ENCODE data around the gene MAP3K8. TPM values are rescaled to one million over a fixed set of nuclear protein-coding genes. Genes with fewer than 3 reads are reported as not detected.

Gene MAP3K8
- total and polyA plus RNA-seq, 2 of the 8 experiments (the other 6 are each of a cell fraction or from before 2014, with no cell fraction given), result 5.6 to 6.0 TPM

DNA sequence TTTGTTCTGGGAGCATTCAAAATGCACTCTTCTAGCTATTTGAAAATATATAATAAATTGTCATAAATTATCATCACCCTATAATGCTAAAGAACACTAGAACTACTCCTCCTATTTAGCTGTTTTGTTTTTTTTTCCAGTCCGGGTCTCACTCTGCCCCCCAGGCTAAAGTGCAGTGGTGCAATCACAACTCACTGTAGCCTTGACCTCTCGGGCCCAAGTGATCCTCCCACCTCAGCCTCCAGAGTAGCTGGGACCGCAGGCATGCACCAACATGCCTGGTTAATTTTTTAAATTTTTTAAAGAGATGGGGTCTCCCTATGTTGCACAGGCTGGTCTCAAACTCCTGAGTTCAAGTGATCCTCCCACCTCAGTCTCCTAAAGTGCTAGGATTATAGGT, 43.8 kb upstream of the MAP3K8 start:
- no peak overlapping the region for H3K4ac ChIP-seq (replicated peaks; ENCODE audit: insufficient read length, low read depth, low read length)
- no peak overlapping the region for H4K5ac ChIP-seq (ENCODE audit: insufficient read length, low read depth, low read length)
- H4K20me1 ChIP-seq (replicated peaks in 1 of 2; ENCODE audit: control insufficient read depth in 1 of 2, insufficient read depth in 2 of 2, low read length in 2 of 2), result no peaks in the 10 kb centered on the region
- H4K8ac ChIP-seq (ENCODE audit: extremely low read depth, insufficient read depth, low read length), result no peak overlapping the region
- H3K56ac ChIP-seq (replicated peaks; ENCODE audit: insufficient read length, low read depth, low read length), result no peak overlapping the region
- H2BK120ac ChIP-seq (replicated peaks; ENCODE audit: low read depth, low read length), result no peak overlapping the region
- H2BK5ac ChIP-seq (ENCODE audit: low read depth, low read length), result no peak overlapping the region
- no peaks in the 10 kb centered on the region for H3K36me3 ChIP-seq (ENCODE audit: control insufficient read depth in 2 of 4, insufficient read depth in 4 of 4, low read length in 3 of 4)
- no peak overlapping the region for H3K27ac ChIP-seq (ENCODE audit: low read depth, low read length)
- no peaks in the 10 kb centered on the region for H3K27me3 ChIP-seq (replicated peaks in 1 of 4; ENCODE audit: control insufficient read depth in 3 of 4, extremely low read depth in 1 of 4, insufficient read depth in 3 of 4, low read length in 3 of 4)
- no peaks in the 10 kb centered on the region for H3K9me3 ChIP-seq (ENCODE audit: insufficient read depth in 2 of 2, low read depth in 1 of 2, low read length in 1 of 2)
- H2BK12ac ChIP-seq (ENCODE audit: low read depth, low read length), result no peak overlapping the region
- H3K23ac ChIP-seq (ENCODE audit: insufficient read length), result no peak overlapping the region
- H3K79me1 ChIP-seq (ENCODE audit: low read depth, low read length), result no peaks in the 10 kb centered on the region
- 94% methylated on average over 3 of the region's 3 CpGs; no CpG with 5 or more reads in 1 of the 2 experiments for WGBS, 2 experiments (ENCODE audit: extremely low coverage in 1 of 2, insufficient coverage in 1 of 2, insufficient read length in 1 of 2, insufficient replicate concordance in 2 of 2, low coverage in 1 of 2, low lambda C conversion rate in 2 of 2, missing lambda C conversion rate in 1 of 2)
- H3K9ac ChIP-seq (replicated peaks in 1 of 4; ENCODE audit: extremely low read depth in 1 of 4, low read depth in 3 of 4, low read length in 3 of 4), result no peak overlapping the region
- no peak overlapping the region for H4K91ac ChIP-seq (replicated peaks; ENCODE audit: insufficient read length, low read length)
- H3K4me1 ChIP-seq (replicated peaks in 1 of 4; ENCODE audit: control insufficient read depth in 3 of 4, insufficient read depth in 4 of 4, low read length in 3 of 4), result peaks cover 0 to 2% (median 0%) of the 10 kb centered on the region in 4 experiments; a peak in 2 of 7 replicates
- H3K14ac ChIP-seq (ENCODE audit: insufficient read length), result no peak overlapping the region
- H3K23me2 ChIP-seq (ENCODE audit: low read depth, low read length), result no peaks in the 10 kb centered on the region; the same call in 1 of the 2 replicates
- ChIA-PET CTCF (ENCODE audit: partially characterized antibody) (interaction anchor here (0.7 to 11.3 kb wide), 5 partner anchors 30 to 866 kb away, joined by 3 to 129 read pairs (median 14); no protein-coding TSS in a partner anchor), POLR2A (ENCODE audit: partially characterized antibody) (no interaction called here)
- no peak overlapping the region for H3K4me3 ChIP-seq (ENCODE audit: extremely low read depth in 1 of 4, insufficient read depth in 2 of 4, low read depth in 3 of 4, low read length in 4 of 4)
- no peak for DNase-seq (ENCODE audit: low read depth in 1 of 2, low spot score in 2 of 2)
- H3K18ac ChIP-seq (ENCODE audit: extremely low read depth, low read length), result no peak overlapping the region
- H3K4me2 ChIP-seq (ENCODE audit: insufficient read depth in 1 of 2, low read depth in 2 of 2, low read length in 2 of 2), result no peak overlapping the region
- FAIRE-seq, result no peak
- H2BK20ac ChIP-seq (ENCODE audit: low read length), result no peak overlapping the region
- no peak overlapping the region for H2AK5ac ChIP-seq (ENCODE audit: low read depth, low read length)
- H3K79me2 ChIP-seq (ENCODE audit: control insufficient read depth in 1 of 2, insufficient read depth in 2 of 2, low read length in 2 of 2), result no peaks in the 10 kb centered on the region
- H2AFZ ChIP-seq (ENCODE audit: low read length), result no peak overlapping the region
- H2BK15ac ChIP-seq (ENCODE audit: low read length), result no peak overlapping the region
- TF ChIP-seq CBX8 (IDR thresholded peaks at IDR 0.05; ENCODE audit: borderline replicate concordance, low read depth, low read length) (no peak), TBP (IDR thresholded peaks at IDR 0.05; ENCODE audit: low read depth, low read length) (no peak), SP4 (IDR thresholded peaks at IDR 0.05; ENCODE audit: low read length) (no peak), CEBPB (IDR thresholded peaks at IDR 0.05; ENCODE audit: low read depth, low read length) (no peak), ASH2L (IDR thresholded peaks at IDR 0.05; ENCODE audit: low read length) (no peak), RFX5 (IDR thresholded peaks at IDR 0.05; ENCODE audit: borderline replicate concordance, low read depth, low read length) (no peak), TCF12 (IDR thresholded peaks at IDR 0.05; ENCODE audit: low read depth, low read length) (no peak), PHF8 (conservative IDR thresholded peaks at IDR 0.05; ENCODE audit: low read depth, low read length) (no peak), TEAD4 (IDR thresholded peaks at IDR 0.05; ENCODE audit: low read depth, low read length) (no peak)
- TF ChIP-seq, protein P1, sequence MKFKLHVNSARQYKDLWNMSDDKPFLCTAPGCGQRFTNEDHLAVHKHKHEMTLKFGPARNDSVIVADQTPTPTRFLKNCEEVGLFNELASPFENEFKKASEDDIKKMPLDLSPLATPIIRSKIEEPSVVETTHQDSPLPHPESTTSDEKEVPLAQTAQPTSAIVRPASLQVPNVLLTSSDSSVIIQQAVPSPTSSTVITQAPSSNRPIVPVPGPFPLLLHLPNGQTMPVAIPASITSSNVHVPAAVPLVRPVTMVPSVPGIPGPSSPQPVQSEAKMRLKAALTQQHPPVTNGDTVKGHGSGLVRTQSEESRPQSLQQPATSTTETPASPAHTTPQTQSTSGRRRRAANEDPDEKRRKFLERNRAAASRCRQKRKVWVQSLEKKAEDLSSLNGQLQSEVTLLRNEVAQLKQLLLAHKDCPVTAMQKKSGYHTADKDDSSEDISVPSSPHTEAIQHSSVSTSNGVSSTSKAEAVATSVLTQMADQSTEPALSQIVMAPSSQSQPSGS (IDR thresholded peaks at IDR 0.05; ENCODE audit: low read length), result no peak
- TF ChIP-seq, protein P2, sequence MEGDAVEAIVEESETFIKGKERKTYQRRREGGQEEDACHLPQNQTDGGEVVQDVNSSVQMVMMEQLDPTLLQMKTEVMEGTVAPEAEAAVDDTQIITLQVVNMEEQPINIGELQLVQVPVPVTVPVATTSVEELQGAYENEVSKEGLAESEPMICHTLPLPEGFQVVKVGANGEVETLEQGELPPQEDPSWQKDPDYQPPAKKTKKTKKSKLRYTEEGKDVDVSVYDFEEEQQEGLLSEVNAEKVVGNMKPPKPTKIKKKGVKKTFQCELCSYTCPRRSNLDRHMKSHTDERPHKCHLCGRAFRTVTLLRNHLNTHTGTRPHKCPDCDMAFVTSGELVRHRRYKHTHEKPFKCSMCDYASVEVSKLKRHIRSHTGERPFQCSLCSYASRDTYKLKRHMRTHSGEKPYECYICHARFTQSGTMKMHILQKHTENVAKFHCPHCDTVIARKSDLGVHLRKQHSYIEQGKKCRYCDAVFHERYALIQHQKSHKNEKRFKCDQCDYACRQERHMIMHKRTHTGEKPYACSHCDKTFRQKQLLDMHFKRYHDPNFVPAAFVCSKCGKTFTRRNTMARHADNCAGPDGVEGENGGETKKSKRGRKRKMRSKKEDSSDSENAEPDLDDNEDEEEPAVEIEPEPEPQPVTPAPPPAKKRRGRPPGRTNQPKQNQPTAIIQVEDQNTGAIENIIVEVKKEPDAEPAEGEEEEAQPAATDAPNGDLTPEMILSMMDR (IDR thresholded peaks at IDR 0.05; ENCODE audit: control extremely low read depth in 1 of 3, insufficient read depth in 1 of 3, low read depth in 1 of 3, low read length in 3 of 3), result no peak

All from H1 (cell line).